Activated CD8-positive, alpha-beta memory T cell treated with anti-CD3 and anti-CD28 coated beads for 24 hours (primary cell): ENCODE measurements around the gene CLEC20A.

Source experiments
- DNase-seq: peaks from one replicate; pipeline ENCODE4 v3.0.0-alpha.2; 2020

CLEC20A gene

GRCh38 chr1:178496410-178497135, at the start of gene CLEC20A:
Gene CLEC20A, minus strand, starts transcription at chr1:178496964. Its CDS starts 25 bp downstream, at chr1:178496939.
- no peak for DNase-seq

GRCh38 chr1:178544531-178544930, 47.8 kb upstream of the CLEC20A start:
- DNase-seq = peak; percentile 44

DNA sequence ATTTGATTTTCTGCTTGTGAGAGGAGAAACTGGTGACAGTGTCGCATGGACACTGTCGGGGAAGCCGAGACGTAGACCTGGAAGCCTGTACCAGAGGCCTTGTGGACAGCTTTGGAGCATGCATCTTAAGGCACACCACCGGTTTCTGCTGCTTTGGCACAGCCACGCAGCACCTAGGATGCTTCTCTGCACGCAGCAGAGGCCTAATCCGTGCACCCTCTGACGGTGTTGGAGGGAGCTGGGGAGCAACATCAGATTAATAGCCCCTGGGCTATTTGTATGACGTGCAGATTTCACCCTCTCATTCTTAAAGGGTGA, 46.5 kb upstream of the CLEC20A start:
- peak; percentile 62 for DNase-seq

DNA sequence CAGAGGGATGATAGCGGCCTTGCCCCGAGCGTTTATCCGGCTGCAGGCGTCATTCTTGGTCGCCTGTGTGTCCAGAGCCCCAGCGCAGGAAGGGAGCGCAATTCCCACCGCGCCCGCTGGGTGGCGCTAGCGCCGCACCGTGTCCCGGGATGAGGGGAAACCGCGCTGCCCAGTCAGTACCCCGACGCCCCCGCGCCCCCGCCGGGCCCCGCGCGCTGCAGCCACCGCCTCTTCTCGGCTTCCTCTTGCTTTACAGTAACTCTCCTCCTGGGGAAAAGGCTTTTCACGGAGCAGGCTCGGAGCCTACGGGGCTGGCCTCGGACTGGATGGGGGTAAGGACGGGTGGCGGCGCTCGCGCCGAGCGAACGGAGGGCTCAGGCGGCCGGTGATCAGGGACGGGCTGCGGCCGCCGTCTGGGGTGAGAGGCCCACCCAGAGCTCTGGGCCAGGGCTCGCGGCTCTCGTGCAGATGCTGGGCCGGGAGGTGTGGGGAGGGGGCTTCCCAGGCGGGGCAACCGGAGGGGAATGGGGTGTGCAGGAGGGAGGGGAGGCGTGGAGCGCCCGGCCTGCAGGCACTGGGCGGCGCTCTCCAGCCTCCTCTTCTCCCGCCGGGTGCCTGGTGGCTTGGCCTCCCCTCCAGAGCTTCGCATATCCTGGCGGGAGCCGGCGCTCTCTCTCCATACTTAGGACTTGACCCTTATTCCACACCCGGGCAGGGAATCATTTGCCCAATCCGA, 46.0 kb upstream of the CLEC20A start:
- DNase-seq = peak; percentile 99

DNA sequence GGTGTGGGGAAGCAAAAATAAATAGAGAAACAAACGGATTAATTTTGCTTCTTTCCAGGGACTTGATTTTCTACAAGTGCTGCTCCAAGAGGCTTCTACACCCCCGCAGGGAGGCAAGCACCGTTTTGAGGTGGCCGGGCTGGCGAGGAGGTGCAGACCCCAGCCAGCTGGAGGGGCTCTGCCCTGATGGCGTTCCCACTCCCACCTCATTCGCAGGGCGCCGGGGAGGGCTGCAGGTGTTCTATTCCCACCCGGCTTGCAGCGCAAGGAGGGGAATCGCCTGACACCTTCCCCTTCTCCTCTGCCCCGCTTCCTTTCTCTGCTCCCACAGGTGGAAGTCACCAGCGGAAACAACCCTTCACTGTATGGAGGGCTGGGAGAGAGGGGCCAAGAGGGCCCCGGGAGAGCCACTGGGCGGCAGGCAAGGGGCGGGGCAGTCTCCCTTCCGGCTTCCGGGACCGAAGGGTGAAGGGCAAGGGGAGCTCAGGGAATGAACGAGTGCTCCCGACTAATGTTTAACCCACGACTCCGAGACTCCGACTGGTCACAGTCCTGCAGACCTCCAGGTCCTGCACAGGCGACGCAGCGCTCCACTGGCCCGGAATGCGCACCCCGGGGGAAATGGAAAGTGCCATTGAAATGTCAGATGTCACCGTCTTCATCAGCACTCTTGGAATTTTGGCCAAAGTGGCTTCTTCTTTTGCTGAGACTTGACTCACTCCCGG, 45.2 kb upstream of the CLEC20A start:
- peak; percentile 83 for DNase-seq

- no peak for DNase-seq
Measured at GRCh38 chr1:178541379-178541778, 44.6 kb upstream of the CLEC20A start.

DNA sequence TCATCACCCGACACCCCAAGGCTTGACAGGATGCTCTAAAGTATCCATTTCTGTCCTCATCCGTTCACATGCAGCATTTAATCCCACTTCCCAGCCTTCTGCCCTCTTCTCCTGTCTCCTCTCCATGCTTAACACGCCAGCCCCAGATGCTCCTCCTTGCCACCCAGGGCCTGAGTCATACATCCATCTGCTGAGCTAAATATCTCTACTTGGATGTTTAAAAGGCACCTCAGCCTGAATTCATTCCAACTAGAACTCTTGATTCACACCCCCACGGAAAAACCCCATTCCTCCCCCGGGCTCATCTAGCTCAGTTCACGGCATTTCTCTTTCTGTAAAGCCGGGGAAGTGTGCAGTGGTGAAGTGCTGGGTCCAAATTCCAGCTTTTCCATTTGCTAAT, 43.9 kb upstream of the CLEC20A start:
- DNase-seq = no peak

DNA sequence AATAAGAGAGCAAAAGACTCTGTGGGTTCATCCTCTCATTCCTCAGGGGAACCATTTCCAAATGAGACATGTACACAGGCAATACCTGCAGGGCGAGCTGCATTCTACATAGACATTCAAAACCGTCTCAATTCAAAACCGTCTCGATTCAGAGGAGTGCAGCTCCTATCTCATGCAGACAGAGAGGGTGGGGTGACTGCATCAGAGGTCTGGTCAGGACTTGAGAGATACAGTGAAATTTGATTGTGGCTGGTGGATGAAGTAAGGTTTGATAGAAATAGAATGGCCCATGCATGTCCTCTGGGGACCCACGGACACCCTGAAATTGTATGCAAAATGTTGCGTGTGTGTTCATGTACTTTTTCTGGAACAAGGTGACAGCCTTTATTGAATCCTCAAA, 43.4 kb upstream of the CLEC20A start:
- no peak for DNase-seq

DNA sequence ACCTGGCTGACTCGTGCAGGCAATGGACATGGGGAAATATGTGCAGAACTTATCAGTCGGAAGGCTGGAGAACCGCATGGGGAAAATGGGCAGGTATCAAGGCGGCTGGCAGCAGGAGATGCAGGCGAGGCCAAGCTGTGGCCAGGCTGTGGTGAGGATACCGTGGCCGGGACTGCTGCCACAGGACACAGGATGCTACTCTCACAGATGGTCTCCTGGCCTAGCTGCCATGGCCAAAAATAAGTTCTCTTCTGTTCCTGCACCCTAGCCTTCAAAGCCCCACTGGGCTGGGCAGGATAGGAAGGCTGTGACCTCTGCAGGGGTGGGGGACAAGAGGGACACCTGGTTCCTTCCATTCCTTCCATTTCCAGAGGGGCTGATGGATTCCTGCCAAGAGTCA, 42.5 kb upstream of the CLEC20A start:
- DNase-seq = peak; percentile 15

DNA sequence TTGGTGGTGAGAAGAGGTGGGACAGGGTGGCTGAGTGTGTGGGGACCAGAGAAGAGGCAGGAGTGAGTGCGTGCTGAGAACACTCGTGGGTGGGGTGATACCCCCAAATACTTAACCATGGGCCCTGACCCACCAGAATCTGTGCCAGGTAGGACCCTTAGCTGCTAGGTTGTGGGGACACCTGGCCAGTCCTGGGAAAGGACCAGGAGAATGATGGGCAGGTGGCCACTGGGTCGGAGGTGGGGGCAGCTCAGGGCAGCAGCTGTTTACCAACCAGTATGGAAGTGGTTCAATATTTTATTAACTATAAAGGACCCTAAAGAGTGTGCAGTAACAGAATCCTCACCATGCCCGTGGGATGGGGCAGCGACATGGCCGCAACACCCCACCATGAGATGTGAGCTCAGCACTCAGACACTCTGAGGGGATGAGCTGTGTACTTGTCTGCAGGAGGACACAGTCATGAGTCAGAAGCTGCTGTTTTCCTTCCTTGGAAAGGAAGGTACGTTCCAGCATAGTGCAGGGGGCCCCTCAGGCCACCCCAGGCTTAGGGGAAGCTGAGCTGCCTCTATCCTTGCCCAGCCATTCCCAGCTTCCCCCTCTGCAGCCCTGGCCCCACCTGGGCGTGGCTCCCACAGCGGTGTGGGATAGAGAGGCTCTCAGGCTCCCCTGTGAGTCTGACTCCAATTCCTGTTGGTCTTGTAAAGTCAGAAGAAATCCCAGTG, 41.6 kb upstream of the CLEC20A start:
- peak; percentile 26 for DNase-seq

DNA sequence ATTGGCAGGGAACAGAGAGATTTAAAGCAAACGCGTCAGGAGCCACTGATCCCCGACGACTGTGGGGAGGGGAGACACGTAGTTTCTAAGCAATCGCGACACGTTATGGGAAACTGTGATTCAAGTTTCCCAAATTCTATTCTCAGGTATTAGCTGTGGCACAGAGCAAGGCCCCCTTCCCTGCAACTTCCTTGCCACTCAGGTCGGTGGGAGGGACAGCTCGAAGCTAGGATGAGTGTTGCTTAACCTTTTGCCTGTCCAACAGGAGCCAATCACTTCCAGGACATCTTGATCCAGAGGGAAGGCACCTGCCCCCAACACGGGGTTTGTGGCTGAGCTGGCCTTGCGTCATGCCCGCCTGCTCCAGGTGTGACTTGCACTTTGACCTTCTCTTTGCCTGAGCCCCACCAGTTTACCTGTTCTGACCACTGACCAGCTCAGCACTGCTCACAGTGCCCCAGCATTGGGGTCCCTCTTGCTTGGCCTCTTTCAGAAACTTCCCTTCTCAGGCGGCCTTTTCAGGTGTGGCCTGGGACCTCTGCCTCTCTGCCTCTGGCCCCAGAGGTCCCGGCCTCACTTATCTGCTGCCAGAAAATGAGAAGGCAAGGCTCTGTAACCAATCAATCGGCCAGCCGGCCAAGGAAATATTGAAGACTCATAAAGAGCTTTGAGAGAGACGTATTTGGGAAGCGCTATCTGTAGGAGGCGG, 40.8 kb upstream of the CLEC20A start:
- peak; percentile 49 for DNase-seq

GRCh38 chr1:178536844-178537371, 40.1 kb upstream of the CLEC20A start:
- DNase-seq = peak; percentile 40

DNA sequence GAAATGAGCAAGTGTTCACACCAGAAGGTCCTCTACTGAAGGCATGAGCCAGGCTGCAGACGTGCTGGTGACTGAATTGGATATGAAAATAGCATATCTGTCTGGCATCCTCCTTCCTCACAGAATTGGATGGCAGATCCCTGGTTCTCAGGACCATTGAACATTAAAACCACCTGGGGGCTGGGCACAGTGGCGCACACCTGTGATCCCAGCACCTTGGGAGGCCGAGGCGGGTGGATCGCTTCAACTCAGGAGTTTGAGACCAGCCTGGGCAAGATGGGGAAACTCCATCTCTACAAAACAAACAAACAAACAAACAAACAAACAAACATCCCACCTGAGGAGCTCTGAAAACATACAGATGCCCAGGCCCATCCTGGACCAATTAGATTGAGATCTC, 39.6 kb upstream of the CLEC20A start:
- DNase-seq = peak; percentile 32

DNA sequence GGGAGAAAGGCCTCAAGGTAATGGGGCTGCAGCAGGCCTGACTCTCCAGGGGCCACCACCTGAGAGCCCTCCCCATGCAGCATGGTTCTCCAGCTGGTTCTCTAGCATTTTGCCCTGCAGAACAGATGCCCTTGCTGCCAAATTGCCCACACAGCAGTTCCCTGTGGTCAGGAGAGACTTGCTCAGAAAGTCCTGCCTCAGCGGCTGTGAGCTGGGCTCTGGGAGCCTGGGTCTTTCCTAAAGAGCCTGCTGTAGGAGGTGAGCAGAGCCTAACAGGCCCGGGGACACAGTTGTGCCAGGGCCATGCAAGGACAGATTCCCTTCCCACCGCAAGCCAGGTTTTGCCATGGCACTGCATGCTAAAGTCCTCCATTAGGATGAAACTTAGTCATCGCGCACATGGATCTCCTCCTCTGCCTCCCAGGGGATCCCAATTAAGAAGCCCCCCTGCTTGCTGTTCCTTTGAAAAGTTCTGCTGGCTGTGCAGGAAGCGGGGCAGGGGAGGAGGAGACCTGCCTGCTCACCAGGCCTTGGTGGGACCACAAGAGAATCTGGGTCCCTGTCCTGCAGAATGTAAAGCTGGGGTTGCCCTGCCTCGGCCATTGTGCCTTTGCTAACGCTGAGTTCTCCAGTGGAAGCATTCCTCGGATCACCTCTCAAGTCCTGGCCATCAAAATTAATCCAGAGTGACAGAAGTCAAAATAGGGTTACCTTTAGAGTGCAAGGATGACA, 37.5 kb upstream of the CLEC20A start:
- peak; percentile 42 for DNase-seq

- DNase-seq = peak; percentile 33
Measured at GRCh38 chr1:178533121-178533946, 36.6 kb upstream of the CLEC20A start.

DNA sequence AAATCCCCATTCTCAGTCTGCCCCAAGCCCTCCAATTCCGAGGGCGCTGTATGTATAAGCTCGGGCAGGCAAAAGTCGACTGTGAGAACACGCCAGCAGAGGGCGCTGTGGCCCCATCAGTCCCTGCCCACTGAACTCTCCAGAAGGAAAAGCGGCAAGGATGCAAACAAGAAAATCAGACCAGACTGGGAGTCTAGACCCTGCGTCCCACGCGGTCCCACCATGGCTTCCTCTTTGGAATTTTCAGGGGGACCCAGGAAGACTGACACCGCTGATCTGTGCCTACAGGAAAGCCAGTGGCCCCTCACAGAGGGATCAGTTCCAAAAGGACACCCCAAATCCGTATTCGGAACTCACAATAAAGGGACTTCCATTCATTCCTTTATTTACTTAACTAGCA, 35.6 kb upstream of the CLEC20A start:
- DNase-seq = peak; percentile 90

DNA sequence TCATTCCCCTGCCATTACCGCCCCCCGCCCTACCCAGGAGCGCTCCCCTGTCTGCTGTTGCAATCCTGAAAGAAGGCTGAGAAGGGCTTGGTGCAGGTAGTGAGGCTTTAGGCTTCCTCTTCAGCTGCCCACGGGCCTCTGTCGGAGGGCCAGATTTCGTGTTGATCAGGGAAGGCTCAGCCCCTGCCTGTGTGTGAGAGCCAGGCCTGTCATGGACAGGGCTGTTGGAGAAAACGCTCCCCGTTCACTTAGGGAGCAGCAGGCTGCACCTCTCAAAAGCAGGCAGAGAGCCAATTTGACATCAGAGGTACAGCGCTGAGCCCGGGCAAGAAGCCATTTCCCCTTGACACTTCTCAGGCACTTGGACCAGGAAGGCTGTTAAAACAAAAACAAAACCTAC, 35.1 kb upstream of the CLEC20A start:
- DNase-seq = no peak

GRCh38 chr1:178530502-178530901, 33.7 kb upstream of the CLEC20A start:
- DNase-seq = no peak

DNA sequence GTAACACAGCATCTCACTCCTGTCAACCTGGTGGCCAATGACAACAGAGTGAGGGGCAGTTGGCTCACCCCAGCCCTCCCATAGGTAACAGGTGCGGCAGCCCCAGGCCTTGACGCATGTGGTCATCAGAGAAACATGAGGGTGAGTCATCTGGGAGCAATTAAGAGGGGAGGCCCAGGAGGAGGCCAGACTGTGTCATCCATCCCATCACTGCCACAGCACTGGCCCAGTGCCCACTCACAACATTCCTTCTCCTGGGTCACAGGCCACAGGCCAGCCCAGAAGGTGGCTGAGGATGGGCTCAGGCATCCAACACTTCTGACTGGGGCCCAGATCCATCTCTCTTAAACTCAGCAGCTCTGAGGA, 33.3 kb upstream of the CLEC20A start:
- DNase-seq = no peak

DNA sequence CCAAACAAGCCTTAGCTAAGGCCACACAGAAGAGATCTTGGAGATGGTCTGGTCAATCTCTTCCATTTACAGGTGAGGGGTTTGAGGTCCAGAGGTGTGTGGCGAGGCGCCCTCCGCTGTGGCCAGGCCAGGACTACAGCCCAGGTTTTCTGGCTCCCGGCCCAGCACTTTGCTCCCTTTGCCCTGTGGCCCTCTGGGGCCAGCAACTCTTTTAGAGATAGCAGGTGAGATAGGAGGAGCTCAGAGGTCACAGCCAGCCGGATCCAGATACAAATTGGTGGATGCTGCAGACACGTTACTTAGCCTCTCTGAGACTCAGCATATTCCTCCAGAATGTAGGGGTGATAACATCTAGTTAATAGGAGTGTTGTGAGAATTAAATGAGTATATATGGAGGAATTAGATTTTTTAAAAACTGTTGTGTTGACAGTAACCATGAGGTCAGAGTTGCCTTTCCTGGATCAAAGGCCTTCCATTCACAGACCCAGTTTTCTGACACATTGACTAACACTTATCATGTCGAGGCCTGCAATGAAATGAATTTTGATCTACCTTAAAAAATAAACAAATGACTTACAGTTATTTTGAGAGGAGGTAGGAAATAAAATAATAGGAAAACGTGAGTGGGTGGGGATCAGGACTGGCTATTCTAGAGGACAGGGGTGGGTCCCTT, 32.7 kb upstream of the CLEC20A start:
- DNase-seq = no peak
